Neural cell (in vitro differentiated cells): Measurements from ENCODE around the gene CMTM7. TPM values are rescaled to one million over a fixed set of nuclear protein-coding genes. Genes with fewer than 3 reads are reported as not detected.

Experiments
- H2AFZ ChIP-seq: fragments of 200-600, 300-800 bp; sonication (generic), shearing (Covaris generic); 2 replicates; pipeline ENCODE4 v1.6.0; 2014; ENCODE audit warnings: low read depth, mild to moderate bottlenecking, antibody characterized with exemption, low read length, moderate library complexity
- H3F3A ChIP-seq: fragments of 200-600 bp; shearing (Covaris generic); 2 replicates; pipeline ENCODE4 v1.6.1; 2016; ENCODE audit warnings: mild to moderate bottlenecking, moderate library complexity, mixed read lengths, antibody characterized with exemption, low read length; ENCODE audit not compliant: insufficient read depth, poor library complexity, severe bottlenecking
- H3K27ac ChIP-seq: fragments of 200-600, 300-800 bp; sonication (generic), shearing (Covaris generic); 2 replicates; pipeline ENCODE4 v1.5.1; 2014; ENCODE audit warnings: mild to moderate bottlenecking, low read length, moderate library complexity
- H3K27me3 ChIP-seq: fragments of 300-800, 200-600 bp; sonication (generic), shearing (Covaris generic); 2 replicates; pipeline ENCODE4 v1.6.0; 2014; ENCODE audit warnings: mild to moderate bottlenecking, low read depth, low read length, moderate library complexity; ENCODE audit not compliant: insufficient read depth
- H3K36me3 ChIP-seq: fragments of 300-800, 200-600 bp; sonication (generic), shearing (Covaris generic); 2 replicates; pipeline ENCODE4 v1.5.1; 2014; ENCODE audit warnings: mild to moderate bottlenecking, antibody characterized with exemption, low read length, moderate library complexity; ENCODE audit not compliant: insufficient read depth
- H3K4me2 ChIP-seq: fragments of 300-800, 200-600 bp; sonication (generic), shearing (Covaris generic); 2 replicates; pipeline ENCODE4 v1.6.0; 2014; ENCODE audit warnings: mild to moderate bottlenecking, low read length
- H3K4me3 ChIP-seq: fragments of 300-800, 200-600 bp; sonication (generic), shearing (Covaris generic); 2 replicates; pipeline ENCODE4 v1.5.1; 2014; ENCODE audit warnings: mild to moderate bottlenecking, low read length, moderate library complexity
- H3K79me2 ChIP-seq: fragments of 200-600 bp; shearing (Covaris generic); replicated peaks from 2 replicates; pipeline ENCODE4 v1.6.0; 2014; ENCODE audit warnings: mild to moderate bottlenecking, low read length, moderate library complexity; ENCODE audit not compliant: insufficient read depth
- H3K9ac ChIP-seq: fragments of 300-800, 200-600 bp; sonication (generic), shearing (Covaris generic); 2 replicates; pipeline ENCODE4 v1.6.1; 2016; ENCODE audit warnings: mild to moderate bottlenecking, low read length, mixed read lengths
- H3K9me2 ChIP-seq: fragments of 200-600 bp; shearing (Covaris generic); 2 replicates; pipeline ENCODE4 v1.6.1; 2016; ENCODE audit warnings: mild to moderate bottlenecking, low read length, mixed read lengths; ENCODE audit not compliant: insufficient read depth
- H3K9me3 ChIP-seq: fragments of 200-600, 300-800 bp; sonication (generic), shearing (Covaris generic); 2 replicates; pipeline ENCODE4 v1.6.1; 2016; ENCODE audit warnings: mild to moderate bottlenecking, mixed run types, low read length, moderate library complexity, mixed read lengths
- H4K20me1 ChIP-seq: fragments of 200-600 bp; shearing (Covaris generic); 2 replicates; pipeline ENCODE4 v1.6.1; 2016; ENCODE audit warnings: mild to moderate bottlenecking, mixed run types; ENCODE audit not compliant: insufficient read depth
- EP300 ChIP-seq: fragments of 450-650 bp; conservative IDR thresholded peaks from 2 replicates; pipeline ENCODE4 v1.6.1; 2014; ENCODE audit warnings: antibody characterized with exemption, mild to moderate bottlenecking, moderate library complexity; ENCODE audit not compliant: poor library complexity, severe bottlenecking
- EZH2 ChIP-seq: fragments of 200-600, 300-800 bp; shearing (Covaris generic), sonication (generic); IDR thresholded peaks from 2 replicates; pipeline ENCODE4 v1.6.1; 2014; ENCODE audit warnings: antibody characterized with exemption, low read length, borderline replicate concordance, mild to moderate bottlenecking; ENCODE audit not compliant: insufficient read depth, poor library complexity, severe bottlenecking
- MXI1 ChIP-seq: fragments of 450-650 bp; conservative IDR thresholded peaks from 2 replicates; pipeline ENCODE4 v1.6.1; 2014; ENCODE audit warnings: antibody characterized with exemption, mild to moderate bottlenecking; ENCODE audit not compliant: poor library complexity, severe bottlenecking
- POLR2AphosphoS5 ChIP-seq: IDR thresholded peaks from 2 replicates; pipeline ENCODE4 v1.6.1; 2012
- RAD21 ChIP-seq: fragments of 450-650 bp; conservative IDR thresholded peaks from 2 replicates; pipeline ENCODE4 v1.6.1; 2014; ENCODE audit warnings: antibody characterized with exemption, mild to moderate bottlenecking, moderate library complexity
- SMC3 ChIP-seq: fragments of 450-650 bp; conservative IDR thresholded peaks from 2 replicates; pipeline ENCODE4 v1.6.1; 2014; ENCODE audit warnings: antibody characterized with exemption, mild to moderate bottlenecking, moderate library complexity; ENCODE audit not compliant: poor library complexity
- TAF1 ChIP-seq: IDR thresholded peaks from 2 replicates; pipeline ENCODE4 v1.6.1; 2012; ENCODE audit warnings: low read depth
- polyA plus RNA-seq: library from polyadenylated mRNA; depleted of rRNA; stranded (reverse); fragments of >200 nt; gene quantifications from 2 replicates; pipeline ENCODE4 v1.2.3, GENCODE V29; 2014
- TF ChIP-seq, protein P1 (sequence below): IDR thresholded peaks from 2 replicates; pipeline ENCODE4 v1.6.1; 2012; ENCODE audit warnings: borderline replicate concordance
- TF ChIP-seq, protein P2 (sequence below): fragments of 450-650 bp; IDR thresholded peaks from 2 replicates; pipeline ENCODE4 v1.5.1; 2014; ENCODE audit warnings: antibody characterized with exemption, mild to moderate bottlenecking, moderate library complexity; ENCODE audit not compliant: poor library complexity, severe bottlenecking

Gene CMTM7
- polyA plus RNA-seq, 1 donor from 2014 or later: 0.57 TPM

DNA sequence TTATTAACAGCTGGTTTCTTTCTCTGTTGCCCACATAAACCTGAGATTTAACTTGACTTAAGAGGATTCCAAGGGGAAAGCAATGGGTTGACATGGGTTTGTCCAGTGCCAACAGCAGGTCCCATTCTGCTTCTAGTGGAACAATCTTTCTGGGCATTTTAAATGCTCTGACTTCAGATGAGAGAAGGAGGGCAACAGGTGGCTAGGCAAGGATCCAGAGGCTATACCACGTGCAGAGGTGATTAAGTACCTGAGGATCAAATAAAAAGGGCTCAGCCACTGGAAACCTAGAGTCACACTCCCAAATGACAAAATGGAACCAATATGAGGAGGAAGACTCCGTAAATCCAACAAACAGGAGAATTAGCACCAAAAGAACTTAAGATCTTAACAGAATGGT is 82.5 kb downstream of the CMTM7 start:
- Histone ChIP-seq H3F3A (no peaks in the 10 kb centered on the region), H3K79me2 (no peaks in the 10 kb centered on the region), H3K36me3 (no peaks in the 10 kb centered on the region), H3K9me3 (no peaks in the 10 kb centered on the region), H4K20me1 (no peaks in the 10 kb centered on the region), H3K9ac (no peak overlapping the region), H3K4me3 (no peak overlapping the region), H3K9me2 (no peaks in the 10 kb centered on the region), H2AFZ (no peak overlapping the region), H3K27me3 (no peaks in the 10 kb centered on the region), H3K27ac (no peak overlapping the region), H3K4me2 (no peak overlapping the region)
- TF ChIP-seq MXI1 (no peak), TAF1 (no peak), EP300 (no peak), RAD21 (no peak), POLR2AphosphoS5 (no peak), EZH2 (no peak), SMC3 (no peak)
- TF ChIP-seq, protein P1, sequence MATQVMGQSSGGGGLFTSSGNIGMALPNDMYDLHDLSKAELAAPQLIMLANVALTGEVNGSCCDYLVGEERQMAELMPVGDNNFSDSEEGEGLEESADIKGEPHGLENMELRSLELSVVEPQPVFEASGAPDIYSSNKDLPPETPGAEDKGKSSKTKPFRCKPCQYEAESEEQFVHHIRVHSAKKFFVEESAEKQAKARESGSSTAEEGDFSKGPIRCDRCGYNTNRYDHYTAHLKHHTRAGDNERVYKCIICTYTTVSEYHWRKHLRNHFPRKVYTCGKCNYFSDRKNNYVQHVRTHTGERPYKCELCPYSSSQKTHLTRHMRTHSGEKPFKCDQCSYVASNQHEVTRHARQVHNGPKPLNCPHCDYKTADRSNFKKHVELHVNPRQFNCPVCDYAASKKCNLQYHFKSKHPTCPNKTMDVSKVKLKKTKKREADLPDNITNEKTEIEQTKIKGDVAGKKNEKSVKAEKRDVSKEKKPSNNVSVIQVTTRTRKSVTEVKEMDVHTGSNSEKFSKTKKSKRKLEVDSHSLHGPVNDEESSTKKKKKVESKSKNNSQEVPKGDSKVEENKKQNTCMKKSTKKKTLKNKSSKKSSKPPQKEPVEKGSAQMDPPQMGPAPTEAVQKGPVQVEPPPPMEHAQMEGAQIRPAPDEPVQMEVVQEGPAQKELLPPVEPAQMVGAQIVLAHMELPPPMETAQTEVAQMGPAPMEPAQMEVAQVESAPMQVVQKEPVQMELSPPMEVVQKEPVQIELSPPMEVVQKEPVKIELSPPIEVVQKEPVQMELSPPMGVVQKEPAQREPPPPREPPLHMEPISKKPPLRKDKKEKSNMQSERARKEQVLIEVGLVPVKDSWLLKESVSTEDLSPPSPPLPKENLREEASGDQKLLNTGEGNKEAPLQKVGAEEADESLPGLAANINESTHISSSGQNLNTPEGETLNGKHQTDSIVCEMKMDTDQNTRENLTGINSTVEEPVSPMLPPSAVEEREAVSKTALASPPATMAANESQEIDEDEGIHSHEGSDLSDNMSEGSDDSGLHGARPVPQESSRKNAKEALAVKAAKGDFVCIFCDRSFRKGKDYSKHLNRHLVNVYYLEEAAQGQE: no peak
- TF ChIP-seq, protein P2, sequence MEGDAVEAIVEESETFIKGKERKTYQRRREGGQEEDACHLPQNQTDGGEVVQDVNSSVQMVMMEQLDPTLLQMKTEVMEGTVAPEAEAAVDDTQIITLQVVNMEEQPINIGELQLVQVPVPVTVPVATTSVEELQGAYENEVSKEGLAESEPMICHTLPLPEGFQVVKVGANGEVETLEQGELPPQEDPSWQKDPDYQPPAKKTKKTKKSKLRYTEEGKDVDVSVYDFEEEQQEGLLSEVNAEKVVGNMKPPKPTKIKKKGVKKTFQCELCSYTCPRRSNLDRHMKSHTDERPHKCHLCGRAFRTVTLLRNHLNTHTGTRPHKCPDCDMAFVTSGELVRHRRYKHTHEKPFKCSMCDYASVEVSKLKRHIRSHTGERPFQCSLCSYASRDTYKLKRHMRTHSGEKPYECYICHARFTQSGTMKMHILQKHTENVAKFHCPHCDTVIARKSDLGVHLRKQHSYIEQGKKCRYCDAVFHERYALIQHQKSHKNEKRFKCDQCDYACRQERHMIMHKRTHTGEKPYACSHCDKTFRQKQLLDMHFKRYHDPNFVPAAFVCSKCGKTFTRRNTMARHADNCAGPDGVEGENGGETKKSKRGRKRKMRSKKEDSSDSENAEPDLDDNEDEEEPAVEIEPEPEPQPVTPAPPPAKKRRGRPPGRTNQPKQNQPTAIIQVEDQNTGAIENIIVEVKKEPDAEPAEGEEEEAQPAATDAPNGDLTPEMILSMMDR: no peak

DNA sequence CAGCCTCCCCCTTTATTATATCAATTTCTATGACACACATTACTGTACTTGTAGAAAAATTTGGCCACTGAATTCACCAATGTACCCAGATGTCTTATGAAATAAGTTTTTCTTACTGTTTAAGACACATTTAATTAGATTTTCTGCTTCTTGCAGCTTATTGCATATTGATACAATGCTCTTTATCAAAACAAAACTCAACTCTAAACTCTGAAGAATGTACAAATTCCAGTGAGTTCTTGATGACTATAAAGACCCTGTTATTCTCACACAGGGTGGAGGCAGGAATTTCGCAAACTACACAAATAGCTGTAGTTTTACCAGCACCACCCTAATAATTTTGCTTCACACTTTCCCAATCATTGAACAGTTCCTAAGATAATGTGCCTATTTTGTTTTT is 89.0 kb downstream of the CMTM7 start:
- Histone ChIP-seq H3K79me2 (no peaks in the 10 kb centered on the region), H2AFZ (no peak overlapping the region), H3K9me2 (no peaks in the 10 kb centered on the region), H3K9me3 (no peaks in the 10 kb centered on the region), H3K4me3 (no peak overlapping the region), H4K20me1 (no peaks in the 10 kb centered on the region), H3K9ac (no peak overlapping the region), H3F3A (no peaks in the 10 kb centered on the region), H3K27ac (no peak overlapping the region), H3K36me3 (no peaks in the 10 kb centered on the region), H3K27me3 (no peaks in the 10 kb centered on the region), H3K4me2 (no peak overlapping the region)
- TF ChIP-seq TAF1 (no peak), SMC3 (no peak), RAD21 (no peak), POLR2AphosphoS5 (no peak), EZH2 (no peak), EP300 (no peak), MXI1 (no peak)
- TF ChIP-seq, protein P1: no peak
- TF ChIP-seq, protein P2: no peak
